ENCODE results near the gene FRMD3.

FRMD3 gene

DNA sequence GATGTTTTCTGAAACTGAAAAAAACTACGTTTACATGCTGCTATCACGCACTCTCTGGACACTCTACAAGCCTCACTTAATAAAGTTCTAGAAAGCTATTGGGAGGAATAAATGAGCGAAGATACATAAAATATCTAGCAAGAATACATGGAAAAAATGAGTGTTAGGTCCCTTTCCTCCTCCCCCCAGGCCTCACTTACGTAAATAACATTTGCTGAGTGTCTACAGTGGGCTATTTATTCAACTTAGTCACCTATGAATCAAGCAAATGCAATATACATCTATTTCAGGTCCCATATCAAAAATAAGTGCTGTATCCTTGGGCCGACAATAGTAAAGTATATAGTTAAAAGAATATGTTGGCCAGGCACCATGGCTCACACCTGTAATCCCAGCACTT, 62.5 kb downstream of the FRMD3 start:
- Histone ChIP-seq H2AFZ (ENCODE audit: low read length) (no peak overlapping the region), H3K9me3 (replicated peaks in 1 of 2; ENCODE audit: control insufficient read depth in 2 of 2, insufficient read depth in 1 of 2, low read depth in 1 of 2, low read length in 2 of 2) (no peaks in the 10 kb centered on the region), H3K36me3 (replicated peaks in 1 of 2; ENCODE audit: control insufficient read depth in 2 of 2, insufficient read depth in 2 of 2, low read length in 2 of 2) (no peaks in the 10 kb centered on the region), H3K4ac (ENCODE audit: low read length) (no peak overlapping the region), H3K23ac (ENCODE audit: low read depth, low read length, poor library complexity) (no peak overlapping the region), H2BK12ac (ENCODE audit: low read length) (no peak overlapping the region), H3K27me3 (ENCODE audit: control insufficient read depth in 3 of 3, insufficient read depth in 3 of 3, low read depth in 1 of 3, low read length in 3 of 3) (no peaks in the 10 kb centered on the region), H4K8ac (ENCODE audit: low read depth, low read length) (no peak overlapping the region), H4K91ac (ENCODE audit: low read depth, low read length, poor library complexity) (no peak overlapping the region), H3K18ac (ENCODE audit: low read length) (no peak overlapping the region), H2BK15ac (ENCODE audit: low read length) (no peak overlapping the region), H3K4me2 (ENCODE audit: insufficient read depth, low read length, poor library complexity, severe bottlenecking) (no peak overlapping the region), H3K79me1 (ENCODE audit: low read depth, low read length) (no peaks in the 10 kb centered on the region), H3K14ac (ENCODE audit: low read length) (no peak overlapping the region), H3K4me1 (ENCODE audit: control insufficient read depth in 2 of 2, insufficient read depth in 1 of 2, low read depth in 1 of 2, low read length in 2 of 2) (no peaks in the 10 kb centered on the region), H3K9ac (ENCODE audit: low read depth, low read length, poor library complexity) (no peak overlapping the region), H2BK120ac (ENCODE audit: low read depth, low read length) (no peak overlapping the region), H2AK5ac (ENCODE audit: low read depth, low read length) (no peak overlapping the region), H3K4me3 (ENCODE audit: low read length in 2 of 2) (no peak overlapping the region), H2BK5ac (ENCODE audit: low read length) (no peak overlapping the region), H3K27ac (replicated peaks; ENCODE audit: low read length) (no peak overlapping the region)
- no peak for DNase-seq (ENCODE audit: low spot score)
- no CpG with 5 or more reads among the region's 5 CpGs for WGBS, 2 donors (ENCODE audit: extremely low coverage in 2 of 2, insufficient read length in 2 of 2, insufficient replicate concordance in 1 of 2)

GRCh38 chr9:83474631-83475030, 63.6 kb downstream of the FRMD3 start:
- H3K4me3 ChIP-seq (ENCODE audit: low read length in 2 of 2): no peak overlapping the region
- H3K18ac ChIP-seq (ENCODE audit: low read length): no peak overlapping the region
- H3K4me1 ChIP-seq (ENCODE audit: control insufficient read depth in 2 of 2, insufficient read depth in 1 of 2, low read depth in 1 of 2, low read length in 2 of 2): peaks cover 0 to 4% of the 10 kb centered on the region in 2 donors
- DNase-seq (ENCODE audit: low spot score): no peak
- no peak overlapping the region for H2BK120ac ChIP-seq (ENCODE audit: low read depth, low read length)
- no peaks in the 10 kb centered on the region for H3K9me3 ChIP-seq (replicated peaks in 1 of 2; ENCODE audit: control insufficient read depth in 2 of 2, insufficient read depth in 1 of 2, low read depth in 1 of 2, low read length in 2 of 2)
- H3K27ac ChIP-seq (replicated peaks; ENCODE audit: low read length): no peak overlapping the region
- H3K79me1 ChIP-seq (ENCODE audit: low read depth, low read length): no peaks in the 10 kb centered on the region
- no peak overlapping the region for H3K14ac ChIP-seq (ENCODE audit: low read length)
- no peak overlapping the region for H2BK15ac ChIP-seq (ENCODE audit: low read length)
- H3K9ac ChIP-seq (ENCODE audit: low read depth, low read length, poor library complexity): no peak overlapping the region
- H3K4ac ChIP-seq (ENCODE audit: low read length): no peak overlapping the region
- H3K23ac ChIP-seq (ENCODE audit: low read depth, low read length, poor library complexity): no peak overlapping the region
- H2AK5ac ChIP-seq (ENCODE audit: low read depth, low read length): no peak overlapping the region
- no peak overlapping the region for H3K4me2 ChIP-seq (ENCODE audit: insufficient read depth, low read length, poor library complexity, severe bottlenecking)
- no peak overlapping the region for H2AFZ ChIP-seq (ENCODE audit: low read length)
- no peak overlapping the region for H4K8ac ChIP-seq (ENCODE audit: low read depth, low read length)
- H2BK12ac ChIP-seq (ENCODE audit: low read length): no peak overlapping the region
- no peak overlapping the region for H2BK5ac ChIP-seq (ENCODE audit: low read length)
- no peaks in the 10 kb centered on the region for H3K36me3 ChIP-seq (replicated peaks in 1 of 2; ENCODE audit: control insufficient read depth in 2 of 2, insufficient read depth in 2 of 2, low read length in 2 of 2)
- no peak overlapping the region for H4K91ac ChIP-seq (ENCODE audit: low read depth, low read length, poor library complexity)
- no peaks in the 10 kb centered on the region for H3K27me3 ChIP-seq (ENCODE audit: control insufficient read depth in 3 of 3, insufficient read depth in 3 of 3, low read depth in 1 of 3, low read length in 3 of 3)

- H3K4ac ChIP-seq (ENCODE audit: low read length): no peak overlapping the region
- no peaks in the 10 kb centered on the region for H3K36me3 ChIP-seq (replicated peaks in 1 of 2; ENCODE audit: control insufficient read depth in 2 of 2, insufficient read depth in 2 of 2, low read length in 2 of 2)
- H2BK12ac ChIP-seq (ENCODE audit: low read length): no peak overlapping the region
- no CpG with 5 or more reads among the region's 5 CpGs for WGBS, 2 donors (ENCODE audit: extremely low coverage in 2 of 2, insufficient read length in 2 of 2, insufficient replicate concordance in 1 of 2)
- H2BK120ac ChIP-seq (ENCODE audit: low read depth, low read length): no peak overlapping the region
- no peak overlapping the region for H3K4me3 ChIP-seq (ENCODE audit: low read length in 2 of 2)
- H3K27me3 ChIP-seq (ENCODE audit: control insufficient read depth in 3 of 3, insufficient read depth in 3 of 3, low read depth in 1 of 3, low read length in 3 of 3): no peaks in the 10 kb centered on the region
- peaks cover 0 to 6% of the 10 kb centered on the region in 2 donors for H3K4me1 ChIP-seq (ENCODE audit: control insufficient read depth in 2 of 2, insufficient read depth in 1 of 2, low read depth in 1 of 2, low read length in 2 of 2)
- H3K23ac ChIP-seq (ENCODE audit: low read depth, low read length, poor library complexity): no peak overlapping the region
- no peak overlapping the region for H2AK5ac ChIP-seq (ENCODE audit: low read depth, low read length)
- DNase-seq (ENCODE audit: low spot score): no peak
- no peaks in the 10 kb centered on the region for H3K79me1 ChIP-seq (ENCODE audit: low read depth, low read length)
- H4K8ac ChIP-seq (ENCODE audit: low read depth, low read length): no peak overlapping the region
- no peak overlapping the region for H3K4me2 ChIP-seq (ENCODE audit: insufficient read depth, low read length, poor library complexity, severe bottlenecking)
- H2BK15ac ChIP-seq (ENCODE audit: low read length): no peak overlapping the region
- H3K9ac ChIP-seq (ENCODE audit: low read depth, low read length, poor library complexity): no peak overlapping the region
- H3K27ac ChIP-seq (replicated peaks; ENCODE audit: low read length): no peak overlapping the region
- no peak overlapping the region for H2AFZ ChIP-seq (ENCODE audit: low read length)
- no peaks in the 10 kb centered on the region for H3K9me3 ChIP-seq (replicated peaks in 1 of 2; ENCODE audit: control insufficient read depth in 2 of 2, insufficient read depth in 1 of 2, low read depth in 1 of 2, low read length in 2 of 2)
- no peak overlapping the region for H3K18ac ChIP-seq (ENCODE audit: low read length)
- no peak overlapping the region for H4K91ac ChIP-seq (ENCODE audit: low read depth, low read length, poor library complexity)
- H3K14ac ChIP-seq (ENCODE audit: low read length): no peak overlapping the region
- H2BK5ac ChIP-seq (ENCODE audit: low read length): no peak overlapping the region
Observed at GRCh38 chr9:83473488-83473971, 64.7 kb downstream of the FRMD3 start.

- H3K36me3 ChIP-seq (replicated peaks in 1 of 2; ENCODE audit: control insufficient read depth in 2 of 2, insufficient read depth in 2 of 2, low read length in 2 of 2): no peaks in the 10 kb centered on the region
- H4K91ac ChIP-seq (ENCODE audit: low read depth, low read length, poor library complexity): no peak overlapping the region
- no peaks in the 10 kb centered on the region for H3K9me3 ChIP-seq (replicated peaks in 1 of 2; ENCODE audit: control insufficient read depth in 2 of 2, insufficient read depth in 1 of 2, low read depth in 1 of 2, low read length in 2 of 2)
- DNase-seq (ENCODE audit: low spot score): no peak
- H2BK120ac ChIP-seq (ENCODE audit: low read depth, low read length): no peak overlapping the region
- H3K27ac ChIP-seq (replicated peaks; ENCODE audit: low read length): no peak overlapping the region
- no peak overlapping the region for H2AK5ac ChIP-seq (ENCODE audit: low read depth, low read length)
- no peaks in the 10 kb centered on the region for H3K79me1 ChIP-seq (ENCODE audit: low read depth, low read length)
- no peak overlapping the region for H3K14ac ChIP-seq (ENCODE audit: low read length)
- no peak overlapping the region for H3K4me3 ChIP-seq (ENCODE audit: low read length in 2 of 2)
- H2BK12ac ChIP-seq (ENCODE audit: low read length): no peak overlapping the region
- H3K23ac ChIP-seq (ENCODE audit: low read depth, low read length, poor library complexity): no peak overlapping the region
- no peak overlapping the region for H4K8ac ChIP-seq (ENCODE audit: low read depth, low read length)
- no peak overlapping the region for H2AFZ ChIP-seq (ENCODE audit: low read length)
- no peak overlapping the region for H3K18ac ChIP-seq (ENCODE audit: low read length)
- no peaks in the 10 kb centered on the region for H3K27me3 ChIP-seq (ENCODE audit: control insufficient read depth in 3 of 3, insufficient read depth in 3 of 3, low read depth in 1 of 3, low read length in 3 of 3)
- H3K4ac ChIP-seq (ENCODE audit: low read length): no peak overlapping the region
- H2BK15ac ChIP-seq (ENCODE audit: low read length): no peak overlapping the region
- no CpG with 5 or more reads among the region's 5 CpGs for WGBS, 2 donors (ENCODE audit: extremely low coverage in 2 of 2, insufficient read length in 2 of 2, insufficient replicate concordance in 1 of 2)
- H3K4me2 ChIP-seq (ENCODE audit: insufficient read depth, low read length, poor library complexity, severe bottlenecking): no peak overlapping the region
- no peak overlapping the region for H3K9ac ChIP-seq (ENCODE audit: low read depth, low read length, poor library complexity)
- H2BK5ac ChIP-seq (ENCODE audit: low read length): no peak overlapping the region
- H3K4me1 ChIP-seq (ENCODE audit: control insufficient read depth in 2 of 2, insufficient read depth in 1 of 2, low read depth in 1 of 2, low read length in 2 of 2): peaks cover 0 to 6% of the 10 kb centered on the region in 2 donors
Observed at GRCh38 chr9:83472764-83473163, 65.4 kb downstream of the FRMD3 start.

Measured in neuronal stem cell (in vitro differentiated cells).